Erythroblast (primary cell): ENCODE measurements around the gene PBRM1.

ENCODE experiments used
- GATA1 ChIP-seq: IDR thresholded peaks from 2 replicates; pipeline ENCODE4 v1.6.1; 2011; ENCODE audit warnings: low read depth, mild to moderate bottlenecking, control low read depth, low read length, moderate library complexity
- POLR2A ChIP-seq: IDR thresholded peaks from 2 replicates; pipeline ENCODE4 v1.6.1; 2011; ENCODE audit warnings: mild to moderate bottlenecking, low read length

DNA sequence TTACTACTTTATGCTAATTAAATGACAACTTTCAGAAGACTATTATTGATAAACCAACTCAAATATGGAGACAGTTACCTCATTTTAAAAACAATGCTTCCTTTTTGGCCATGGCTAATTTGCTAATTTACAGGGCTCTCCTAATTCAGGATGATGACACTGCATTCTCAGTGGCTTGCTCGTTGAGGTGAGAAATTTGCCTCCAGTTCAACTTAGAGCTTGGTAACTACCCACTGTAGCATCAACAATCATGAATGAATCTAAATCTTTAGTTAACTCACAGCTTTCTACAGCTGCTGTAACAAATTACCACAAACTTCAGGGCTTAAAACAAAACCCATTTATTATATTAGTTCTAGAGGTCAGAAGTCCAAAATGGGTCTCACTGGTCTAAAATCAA is 14.0 kb downstream of the PBRM1 start:
- TF ChIP-seq POLR2A = no peak
- no peak for TF ChIP-seq GATA1
